ENCODE data around the gene SPATA6.
A peak's percentile ranks its signal among the peaks of the same experiment; 100 is the strongest.
"Not testable (repeated sequence)": the region's sequence is repeated elsewhere in the genome, so short reads cannot be mapped to it uniquely, and the experiment has no call there.

SPATA6 gene

GRCh38 chr1:48471691-48472576 is at the start of gene SPATA6:
SPATA6 (minus strand) TSS chr1:48472204; CDS start chr1:48472008, 196 bp downstream.
- Histone ChIP-seq H3K9ac (ENCODE audit: low read length) (peak within 1 kb of the TSS; percentile 67), H3K27ac (ENCODE audit: low read depth, low read length) (peak within 1 kb of the TSS; percentile 30; the same call in 1 of the 2 replicates), H3K27me3 (ENCODE audit: control insufficient read depth, insufficient read depth, low read length) (no peaks in the 10 kb centered on the region), H3K4me1 (ENCODE audit: control insufficient read depth, insufficient read depth, low read length) (peaks cover 23% of the 10 kb centered on the region), H3K9me3 (ENCODE audit: control insufficient read depth, insufficient read depth, low read depth, low read length) (peaks cover 11% of the 10 kb centered on the region), H3K36me3 (ENCODE audit: control insufficient read depth, insufficient read depth, low read length) (no peaks in the 10 kb centered on the region), H3K4me3 (ENCODE audit: low read depth, low read length) (peak within 1 kb of the TSS; percentile 82)

- not testable (repeated sequence) for H3K36me3 ChIP-seq (ENCODE audit: control insufficient read depth, insufficient read depth, low read length); H3K4me1 ChIP-seq (ENCODE audit: control insufficient read depth, insufficient read depth, low read length); H3K4me3 ChIP-seq (ENCODE audit: low read depth, low read length)
These were observed 47.9 kb upstream of the SPATA6 start for GRCh38 chr1:48519896-48520295.

GRCh38 chr1:48506870-48507269 is 34.9 kb upstream of the SPATA6 start:
- no peaks in the 10 kb centered on the region for H3K36me3 ChIP-seq (ENCODE audit: control insufficient read depth, insufficient read depth, low read length)
- no peak overlapping the region for H3K27ac ChIP-seq (ENCODE audit: low read depth, low read length)
- no peak overlapping the region for H3K9ac ChIP-seq (ENCODE audit: low read length)
- H3K9me3 ChIP-seq (ENCODE audit: control insufficient read depth, insufficient read depth, low read depth, low read length), result no peaks in the 10 kb centered on the region
- H3K4me1 ChIP-seq (ENCODE audit: control insufficient read depth, insufficient read depth, low read length), result no peaks in the 10 kb centered on the region
- no peak overlapping the region for H3K4me3 ChIP-seq (ENCODE audit: low read depth, low read length)
- no peaks in the 10 kb centered on the region for H3K27me3 ChIP-seq (ENCODE audit: control insufficient read depth, insufficient read depth, low read length)

More at GRCh38 chr1:48519896-48520295, 47.9 kb upstream of the SPATA6 start:
- not testable (repeated sequence) for H3K9me3 ChIP-seq (ENCODE audit: control insufficient read depth, insufficient read depth, low read depth, low read length); H3K9ac ChIP-seq (ENCODE audit: low read length); H3K27me3 ChIP-seq (ENCODE audit: control insufficient read depth, insufficient read depth, low read length); H3K27ac ChIP-seq (ENCODE audit: low read depth, low read length)

DNA sequence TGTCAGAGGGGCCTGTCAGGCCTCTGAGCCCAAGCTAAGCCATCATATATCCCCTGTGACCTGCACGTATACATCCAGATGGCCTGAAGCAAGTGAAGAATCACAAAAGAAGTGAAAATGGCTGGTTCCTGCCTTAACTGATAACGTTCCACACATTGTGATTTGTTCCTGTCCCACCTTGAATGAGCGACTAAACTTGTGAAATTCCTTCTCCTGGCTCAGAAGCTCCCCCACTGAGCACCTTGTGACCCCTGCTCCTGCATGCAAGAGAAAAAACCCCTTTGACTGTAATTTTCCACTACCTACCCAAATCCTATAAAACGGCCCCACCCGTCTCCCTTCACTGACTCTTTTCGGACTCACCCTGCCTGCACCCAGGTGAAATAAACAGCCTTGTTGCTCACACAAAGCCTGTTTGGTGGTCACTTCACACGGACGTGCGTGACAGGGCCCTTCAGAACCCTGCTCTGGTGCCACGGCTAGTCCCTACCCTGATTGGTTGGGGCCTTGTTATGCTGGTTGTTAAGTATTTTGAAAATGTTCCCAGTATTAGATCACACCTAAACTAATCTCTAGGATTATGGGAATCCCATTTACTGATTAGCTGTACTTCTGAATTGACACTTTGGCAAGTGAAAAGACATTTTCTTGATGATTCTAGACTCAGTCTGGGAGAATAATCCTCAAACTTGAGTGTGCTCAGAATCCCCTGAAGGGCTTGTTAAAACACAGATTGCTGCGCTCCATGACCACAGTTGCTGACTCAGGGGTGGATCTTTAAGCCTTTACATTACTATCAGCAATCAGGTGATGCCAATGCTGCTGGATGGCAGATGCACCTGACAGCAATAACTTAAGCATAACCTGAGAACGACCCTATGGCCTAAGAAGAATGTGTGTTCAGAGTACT is 28.8 kb upstream of the SPATA6 start:
- H3K27me3 ChIP-seq (ENCODE audit: control insufficient read depth, insufficient read depth, low read length), result no peaks in the 10 kb centered on the region

GRCh38 chr1:48499211-48499735 is 27.3 kb upstream of the SPATA6 start:
- H3K9ac ChIP-seq (ENCODE audit: low read length), result peak overlapping the region; percentile 40
- H3K27me3 ChIP-seq (ENCODE audit: control insufficient read depth, insufficient read depth, low read length), result no peaks in the 10 kb centered on the region
- no peak overlapping the region for H3K4me3 ChIP-seq (ENCODE audit: low read depth, low read length)
- no peaks in the 10 kb centered on the region for H3K9me3 ChIP-seq (ENCODE audit: control insufficient read depth, insufficient read depth, low read depth, low read length)
- peak overlapping the region; percentile 30; the same call in 1 of the 2 replicates for H3K27ac ChIP-seq (ENCODE audit: low read depth, low read length)
- no peaks in the 10 kb centered on the region for H3K36me3 ChIP-seq (ENCODE audit: control insufficient read depth, insufficient read depth, low read length)
- H3K4me1 ChIP-seq (ENCODE audit: control insufficient read depth, insufficient read depth, low read length), result peaks cover 47% of the 10 kb centered on the region

More for the DNA sequence above, 28.8 kb upstream of the SPATA6 start:
- peak overlapping the region; percentile 10; the same call in 1 of the 2 replicates for H3K4me3 ChIP-seq (ENCODE audit: low read depth, low read length)
- H3K36me3 ChIP-seq (ENCODE audit: control insufficient read depth, insufficient read depth, low read length), result no peaks in the 10 kb centered on the region
- peak overlapping the region; percentile 91; the same call in 1 of the 2 replicates for H3K27ac ChIP-seq (ENCODE audit: low read depth, low read length)
- no peaks in the 10 kb centered on the region for H3K9me3 ChIP-seq (ENCODE audit: control insufficient read depth, insufficient read depth, low read depth, low read length)
- H3K9ac ChIP-seq (ENCODE audit: low read length), result peak overlapping the region; percentile 87
- H3K4me1 ChIP-seq (ENCODE audit: control insufficient read depth, insufficient read depth, low read length), result peaks cover 41% of the 10 kb centered on the region

DNA sequence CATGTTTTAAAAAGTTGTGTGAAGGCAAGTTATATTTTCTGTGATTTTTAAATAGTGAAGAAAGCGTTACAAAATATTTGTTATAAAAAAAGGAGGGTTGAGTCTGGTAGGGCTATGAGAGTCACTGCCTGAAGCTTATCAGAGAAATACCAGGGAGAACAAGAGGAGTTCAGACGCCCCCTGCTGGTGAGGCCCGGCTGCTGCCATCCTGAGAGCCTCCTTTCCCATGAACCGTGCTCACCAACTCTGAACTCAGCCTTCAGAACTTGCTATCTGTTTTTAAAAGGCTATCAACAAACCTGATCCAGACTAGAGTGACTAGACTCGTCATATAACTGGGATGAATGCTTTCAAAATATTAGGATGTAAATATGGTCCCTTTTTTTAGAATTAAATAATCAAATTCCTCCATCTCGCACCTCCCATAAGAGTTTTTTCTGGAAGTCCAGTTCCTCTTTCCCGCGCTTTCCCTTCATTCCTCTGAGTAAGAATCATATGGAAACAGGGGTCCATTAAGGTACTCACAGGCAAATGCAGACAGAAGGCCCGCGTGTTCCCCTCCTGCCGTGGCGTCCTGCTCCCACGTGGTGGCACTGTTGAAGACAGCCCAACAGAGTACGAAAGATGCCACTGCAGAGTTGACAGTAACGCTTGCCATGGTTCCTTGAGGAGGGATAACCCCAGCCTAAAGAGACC is 26.2 kb upstream of the SPATA6 start:
- H3K9ac ChIP-seq (ENCODE audit: low read length), result peak overlapping the region; percentile 40

DNA sequence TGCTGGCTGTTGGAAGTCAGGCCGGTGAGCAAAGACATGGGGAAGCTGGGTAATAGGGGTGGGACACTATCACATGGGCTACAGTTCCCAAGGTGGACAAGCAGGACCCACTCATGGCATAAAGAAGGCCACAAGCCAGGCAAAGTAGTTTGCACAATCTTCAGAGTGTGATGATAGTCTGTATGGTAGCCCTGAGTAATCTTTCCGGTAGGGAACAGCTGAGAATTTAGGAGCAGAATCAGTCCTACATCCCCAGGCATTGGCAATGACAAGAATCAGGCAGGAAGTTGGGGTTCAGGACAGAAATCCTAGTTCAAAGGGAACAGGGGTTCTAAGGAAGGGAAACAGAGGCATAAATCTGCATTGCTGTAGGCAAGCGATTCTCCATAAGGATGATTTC is 23.9 kb upstream of the SPATA6 start:
- no peaks in the 10 kb centered on the region for H3K9me3 ChIP-seq (ENCODE audit: control insufficient read depth, insufficient read depth, low read depth, low read length)
- no peaks in the 10 kb centered on the region for H3K27me3 ChIP-seq (ENCODE audit: control insufficient read depth, insufficient read depth, low read length)
- no peaks in the 10 kb centered on the region for H3K36me3 ChIP-seq (ENCODE audit: control insufficient read depth, insufficient read depth, low read length)
- no peak overlapping the region for H3K9ac ChIP-seq (ENCODE audit: low read length)
- peaks cover 47% of the 10 kb centered on the region for H3K4me1 ChIP-seq (ENCODE audit: control insufficient read depth, insufficient read depth, low read length)
- no peak overlapping the region for H3K27ac ChIP-seq (ENCODE audit: low read depth, low read length)
- H3K4me3 ChIP-seq (ENCODE audit: low read depth, low read length), result no peak overlapping the region

More for the DNA sequence above, 26.2 kb upstream of the SPATA6 start:
- peak overlapping the region; percentile 30; the same call in 1 of the 2 replicates for H3K27ac ChIP-seq (ENCODE audit: low read depth, low read length)
- no peaks in the 10 kb centered on the region for H3K36me3 ChIP-seq (ENCODE audit: control insufficient read depth, insufficient read depth, low read length)
- H3K27me3 ChIP-seq (ENCODE audit: control insufficient read depth, insufficient read depth, low read length), result no peaks in the 10 kb centered on the region
- H3K4me1 ChIP-seq (ENCODE audit: control insufficient read depth, insufficient read depth, low read length), result peaks cover 52% of the 10 kb centered on the region
- no peak overlapping the region for H3K4me3 ChIP-seq (ENCODE audit: low read depth, low read length)
- H3K9me3 ChIP-seq (ENCODE audit: control insufficient read depth, insufficient read depth, low read depth, low read length), result no peaks in the 10 kb centered on the region

GRCh38 chr1:48495166-48495565 is 23.2 kb upstream of the SPATA6 start:
- Histone ChIP-seq H3K4me3 (ENCODE audit: low read depth, low read length) (no peak overlapping the region), H3K9me3 (ENCODE audit: control insufficient read depth, insufficient read depth, low read depth, low read length) (no peaks in the 10 kb centered on the region), H3K27ac (ENCODE audit: low read depth, low read length) (no peak overlapping the region), H3K9ac (ENCODE audit: low read length) (no peak overlapping the region), H3K4me1 (ENCODE audit: control insufficient read depth, insufficient read depth, low read length) (peaks cover 41% of the 10 kb centered on the region), H3K36me3 (ENCODE audit: control insufficient read depth, insufficient read depth, low read length) (no peaks in the 10 kb centered on the region), H3K27me3 (ENCODE audit: control insufficient read depth, insufficient read depth, low read length) (no peaks in the 10 kb centered on the region)

DNA sequence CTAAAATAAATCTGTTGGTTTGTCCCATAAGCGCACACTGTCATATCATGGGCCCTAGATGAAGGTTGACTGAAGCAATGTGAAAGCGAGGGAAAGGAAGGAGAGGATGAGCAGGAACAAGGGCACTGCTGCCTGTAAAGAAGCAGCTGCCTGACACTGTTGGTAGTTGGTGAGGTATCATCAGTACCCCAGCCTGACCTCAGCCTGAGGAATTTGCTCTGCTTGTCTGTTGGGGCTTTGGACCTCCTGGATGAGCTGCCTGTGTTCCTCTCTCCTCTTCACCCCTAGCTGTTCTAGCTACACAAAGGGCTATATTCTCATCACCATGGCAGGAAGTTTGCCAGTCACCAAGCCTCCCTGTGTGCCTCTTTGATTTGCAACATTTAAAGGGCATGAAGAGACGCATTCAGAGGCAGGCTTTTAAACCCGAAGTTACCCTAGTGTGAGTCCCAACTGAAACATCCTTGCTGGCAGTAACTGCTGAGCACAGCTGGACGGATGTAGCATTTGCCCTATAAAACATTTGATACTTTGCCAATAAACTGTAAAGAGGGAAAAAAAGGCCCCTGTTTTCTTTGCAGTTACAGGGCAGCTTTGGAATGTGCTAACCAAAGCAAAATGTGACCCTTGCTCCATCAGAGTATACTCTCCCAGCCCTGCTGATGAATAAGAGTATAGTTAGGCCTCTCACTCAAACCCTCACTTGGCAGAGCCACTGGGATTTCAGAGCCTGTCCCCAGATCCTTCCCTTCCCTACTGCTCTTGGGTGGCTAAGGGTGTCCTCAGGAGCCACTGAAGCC is 22.2 kb upstream of the SPATA6 start:
- Histone ChIP-seq H3K27ac (ENCODE audit: low read depth, low read length) (no peak overlapping the region), H3K4me3 (ENCODE audit: low read depth, low read length) (no peak overlapping the region), H3K9ac (ENCODE audit: low read length) (no peak overlapping the region), H3K27me3 (ENCODE audit: control insufficient read depth, insufficient read depth, low read length) (no peaks in the 10 kb centered on the region), H3K9me3 (ENCODE audit: control insufficient read depth, insufficient read depth, low read depth, low read length) (no peaks in the 10 kb centered on the region), H3K36me3 (ENCODE audit: control insufficient read depth, insufficient read depth, low read length) (no peaks in the 10 kb centered on the region), H3K4me1 (ENCODE audit: control insufficient read depth, insufficient read depth, low read length) (peaks cover 31% of the 10 kb centered on the region)

DNA sequence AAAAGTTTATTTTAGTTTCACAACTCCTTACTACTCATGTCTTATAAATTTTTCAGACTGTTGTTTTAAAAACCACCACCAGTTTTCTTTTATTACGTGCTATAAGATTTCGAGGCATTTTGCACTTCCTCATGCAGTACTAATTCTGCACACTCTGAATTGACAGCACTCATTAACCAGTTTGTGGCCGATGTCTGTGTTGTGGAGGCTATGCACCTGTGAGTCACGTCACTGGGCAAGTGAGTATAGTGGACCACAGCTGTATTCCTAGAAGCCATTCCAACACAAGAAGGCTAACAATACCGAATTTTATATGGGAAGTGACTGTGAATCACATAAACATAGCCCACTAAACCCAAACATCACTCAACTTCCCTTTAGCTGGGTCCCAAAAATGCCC is 21.0 kb upstream of the SPATA6 start:
- H3K36me3 ChIP-seq (ENCODE audit: control insufficient read depth, insufficient read depth, low read length), result no peaks in the 10 kb centered on the region
- peaks cover 21% of the 10 kb centered on the region for H3K4me1 ChIP-seq (ENCODE audit: control insufficient read depth, insufficient read depth, low read length)
- no peak overlapping the region for H3K27ac ChIP-seq (ENCODE audit: low read depth, low read length)
- H3K4me3 ChIP-seq (ENCODE audit: low read depth, low read length), result no peak overlapping the region
- H3K9me3 ChIP-seq (ENCODE audit: control insufficient read depth, insufficient read depth, low read depth, low read length), result no peaks in the 10 kb centered on the region
- H3K27me3 ChIP-seq (ENCODE audit: control insufficient read depth, insufficient read depth, low read length), result no peaks in the 10 kb centered on the region
- H3K9ac ChIP-seq (ENCODE audit: low read length), result no peak overlapping the region
